H1 (cell line): ENCODE measurements around the gene IFI30. TPM values are rescaled to one million over a fixed set of nuclear protein-coding genes. Genes with fewer than 3 reads are reported as not detected.
A peak's percentile ranks its signal among the peaks of the same experiment; 100 is the strongest.

Experiments used
- CTCF ChIA-PET: fragments of 300-600 bp; sonication (Branson Sonifier 250); formaldehyde crosslinking; loops from one replicate; lab custom pipeline; 2021; ENCODE audit not compliant: partially characterized antibody; lab: Charles Lee
- POLR2A ChIA-PET: fragments of 300-600 bp; sonication (Branson Sonifier 250); formaldehyde crosslinking; loops from one replicate; lab custom pipeline; 2021; ENCODE audit warnings: inconsistent platforms; ENCODE audit not compliant: partially characterized antibody; lab: Charles Lee
- DNase-seq, 2 experiments: peaks; one replicate each; pipeline versions ENCODE4 v3.0.0 to v3.0.0-alpha.2; 2010 to 2022; ENCODE audit warnings: low spot score in 2 of 2, low read depth in 1 of 2, mixed read lengths in 1 of 2
- FAIRE-seq: peaks from 2 replicates; lab custom pipeline; 2011; peaks lifted over from hg19 to GRCh38; lab: Jason Lieb, UNC
- H2AFZ ChIP-seq: 2 replicates; pipeline ENCODE4 v1.8.1; 2012; ENCODE audit warnings: low read length, inconsistent platforms
- H2AK5ac ChIP-seq: 2 replicates; pipeline ENCODE4 v1.6.1; 2013; ENCODE audit warnings: low read depth, low read length
- H2BK120ac ChIP-seq: replicated peaks from 2 replicates; pipeline ENCODE3; 2013; ENCODE audit warnings: low read depth, low read length, inconsistent platforms
- H2BK12ac ChIP-seq: 2 replicates; pipeline ENCODE4 v1.6.1; 2013; ENCODE audit warnings: low read depth, low read length
- H2BK15ac ChIP-seq: 2 replicates; pipeline ENCODE4 v1.6.1; 2013; ENCODE audit warnings: low read length
- H2BK20ac ChIP-seq: 2 replicates; pipeline ENCODE4 v1.6.1; 2013; ENCODE audit warnings: low read length
- H2BK5ac ChIP-seq: 2 replicates; pipeline ENCODE4 v1.6.1; 2013; ENCODE audit warnings: low read depth, low read length
- H3K14ac ChIP-seq: 2 replicates; pipeline ENCODE4 v1.6.1; 2013; ENCODE audit warnings: inconsistent platforms; ENCODE audit not compliant: insufficient read length
- H3K18ac ChIP-seq: 2 replicates; pipeline ENCODE4 v1.6.1; 2013; ENCODE audit warnings: low read length; ENCODE audit errors: extremely low read depth
- H3K23ac ChIP-seq: 2 replicates; pipeline ENCODE4 v1.6.1; 2013; ENCODE audit warnings: inconsistent platforms; ENCODE audit not compliant: insufficient read length
- H3K23me2 ChIP-seq: 2 replicates; pipeline ENCODE4 v1.6.1; 2013; ENCODE audit warnings: low read depth, low read length
- H3K27ac ChIP-seq: 2 replicates; pipeline ENCODE4 v1.6.1; 2011; ENCODE audit warnings: low read depth, low read length, inconsistent platforms
- H3K27me3 ChIP-seq, 4 experiments: replicated peaks in 1 of 4; 1 replicate in 1 of 4; 2 replicates in 3 of 4; pipeline versions ENCODE4 v1.6.1 to v1.8.1; 2011 to 2013; ENCODE audit warnings: low read length in 3 of 4, mild to moderate bottlenecking in 3 of 4, inconsistent platforms in 2 of 4, mixed read lengths in 2 of 4, moderate library complexity in 1 of 4; ENCODE audit not compliant: control insufficient read depth in 3 of 4, insufficient read depth in 3 of 4; ENCODE audit errors: extremely low read depth in 1 of 4
- H3K36me3 ChIP-seq, 4 experiments: 2 replicates each; pipeline versions ENCODE4 v1.6.1 to v1.8.1; 2011 to 2013; ENCODE audit warnings: mild to moderate bottlenecking in 4 of 4, low read length in 3 of 4, moderate library complexity in 2 of 4, control low read depth in 1 of 4, inconsistent platforms in 1 of 4; ENCODE audit not compliant: insufficient read depth in 4 of 4, control insufficient read depth in 2 of 4
- H3K4ac ChIP-seq: replicated peaks from 2 replicates; pipeline ENCODE3; 2013; ENCODE audit warnings: low read length, low read depth, mixed read lengths, inconsistent platforms; ENCODE audit not compliant: insufficient read length
- H3K4me1 ChIP-seq, 4 experiments: replicated peaks in 1 of 4; 1 replicate in 1 of 4; 2 replicates in 3 of 4; pipeline versions ENCODE4 v1.6.1 to v1.8.1; 2011 to 2013; ENCODE audit warnings: low read length in 3 of 4, inconsistent platforms in 2 of 4, mixed read lengths in 1 of 4; ENCODE audit not compliant: insufficient read depth in 4 of 4, control insufficient read depth in 3 of 4
- H3K4me2 ChIP-seq, 2 experiments: 2 replicates each; pipeline versions ENCODE4 v1.6.1 to v1.8.1; 2011 to 2013; ENCODE audit warnings: low read depth in 2 of 2, low read length in 2 of 2, control low read depth in 1 of 2, inconsistent platforms in 1 of 2, mild to moderate bottlenecking in 1 of 2; ENCODE audit not compliant: insufficient read depth in 1 of 2
- H3K4me3 ChIP-seq, 4 experiments: fragments of 200-600, 300-600 bp in 1 of 4; sonication (generic), shearing (Covaris generic), sonication (Bioruptor Twin) in 1 of 4; 2 replicates each; pipeline versions ENCODE4 v1.5.1 to v1.8.1; 2011 to 2016; ENCODE audit warnings: low read length in 4 of 4, low read depth in 3 of 4, control low read depth in 2 of 4, inconsistent platforms in 2 of 4, mild to moderate bottlenecking in 2 of 4, mixed read lengths in 1 of 4, moderate library complexity in 1 of 4; ENCODE audit not compliant: insufficient read depth in 2 of 4; ENCODE audit errors: extremely low read depth in 1 of 4
- H3K56ac ChIP-seq: replicated peaks from 2 replicates; pipeline ENCODE3; 2013; ENCODE audit warnings: low read depth, mild to moderate bottlenecking, mixed read lengths, low read length, inconsistent platforms; ENCODE audit not compliant: insufficient read length
- H3K79me1 ChIP-seq: 2 replicates; pipeline ENCODE4 v1.6.1; 2013; ENCODE audit warnings: low read depth, low read length, control low read depth
- H3K79me2 ChIP-seq, 2 experiments: 2 replicates each; pipeline versions ENCODE4 v1.6.1 to v1.8.1; 2012 to 2013; ENCODE audit warnings: low read length in 2 of 2, mild to moderate bottlenecking in 2 of 2, inconsistent platforms in 1 of 2; ENCODE audit not compliant: insufficient read depth in 2 of 2, control insufficient read depth in 1 of 2
- H3K9ac ChIP-seq, 4 experiments: replicated peaks in 1 of 4; 1 replicate in 1 of 4; 2 replicates in 3 of 4; pipeline versions ENCODE4 v1.6.1 to v1.8.1; 2011 to 2013; ENCODE audit warnings: low read depth in 3 of 4, low read length in 3 of 4, control low read depth in 2 of 4, mild to moderate bottlenecking in 2 of 4, moderate library complexity in 2 of 4, inconsistent platforms in 1 of 4; ENCODE audit errors: extremely low read depth in 1 of 4
- H3K9me3 ChIP-seq, 2 experiments: 2 replicates each; pipeline versions ENCODE4 v1.6.1 to v1.8.1; 2012 to 2013; ENCODE audit warnings: mild to moderate bottlenecking in 2 of 2, moderate library complexity in 2 of 2, control low read depth in 1 of 2, inconsistent platforms in 1 of 2, low read depth in 1 of 2, low read length in 1 of 2, mixed read lengths in 1 of 2; ENCODE audit not compliant: insufficient read depth in 2 of 2
- H4K20me1 ChIP-seq, 2 experiments: replicated peaks in 1 of 2; 2 replicates each; pipeline versions ENCODE3 to v1.8.1; 2011 to 2013; ENCODE audit warnings: inconsistent platforms in 2 of 2, low read length in 2 of 2, mild to moderate bottlenecking in 1 of 2; ENCODE audit not compliant: insufficient read depth in 2 of 2, control insufficient read depth in 1 of 2
- H4K5ac ChIP-seq: 2 replicates; pipeline ENCODE4 v1.6.1; 2013; ENCODE audit warnings: low read length, low read depth, mixed read lengths, inconsistent platforms; ENCODE audit not compliant: insufficient read length
- H4K8ac ChIP-seq: 2 replicates; pipeline ENCODE4 v1.8.0; 2013; ENCODE audit warnings: mild to moderate bottlenecking, moderate library complexity, low read length, inconsistent platforms; ENCODE audit not compliant: insufficient read depth; ENCODE audit errors: extremely low read depth
- H4K91ac ChIP-seq: replicated peaks from 2 replicates; pipeline ENCODE3; 2013; ENCODE audit warnings: low read length, mixed read lengths, inconsistent platforms; ENCODE audit not compliant: insufficient read length
- CTBP2 ChIP-seq: IDR thresholded peaks from 2 replicates; pipeline ENCODE4 v1.7.0; 2011; ENCODE audit warnings: borderline replicate concordance, mild to moderate bottlenecking, moderate library complexity, mixed read lengths, low read length; ENCODE audit not compliant: insufficient read depth, insufficient read length
- POLR2AphosphoS5 ChIP-seq: IDR thresholded peaks from 2 replicates; pipeline ENCODE4 v1.6.1; 2011; ENCODE audit warnings: low read depth, low read length
- WGBS, 2 experiments: shearing (Covaris generic) in 1 of 2; methylation state at CpG; one replicate each; pipeline versions ENCODE4 v1.1.6 to v1.1.7; 2013 to 2015; ENCODE audit warnings: low lambda C conversion rate in 2 of 2, mixed read lengths in 2 of 2, inconsistent platforms in 1 of 2, low coverage in 1 of 2, missing lambda C conversion rate in 1 of 2; ENCODE audit not compliant: insufficient replicate concordance in 2 of 2, insufficient coverage in 1 of 2, insufficient read length in 1 of 2; ENCODE audit errors: extremely low coverage in 1 of 2, missing lambda C conversion rate in 1 of 2; 5-methylcytosine and 5-hydroxymethylcytosine counted together
- polyA plus RNA-seq, 7 experiments: library from polyadenylated mRNA; depleted of rRNA in 3 of 7; stranded (reverse) in 5 of 7; unstranded in 2 of 7; fragments of >200 nt in 5 of 7; fragments of 200-250 nt in 2 of 7; gene quantifications; 1 replicate in 5 of 7; 2 replicates in 1 of 7; 4 replicates in 1 of 7; pipeline versions ENCODE4 v1.2.1 to v1.2.3, GENCODE V29; 2011 to 2013; ENCODE audit warnings: missing spikeins in 2 of 7, mixed read lengths in 2 of 7
- total RNA-seq: library from RNA; stranded (reverse); fragmentation: NEBNext Ultra II Directional; extraction: Animal tissue kit (Norgen Biotek cat#: 25700); gene quantifications from 2 replicates; pipeline ENCODE4 v1.2.1, GENCODE V29; 2021

The IFI30 gene
- total and polyA plus RNA-seq, 2 of the 8 experiments (the other 6 are each of a cell fraction or from before 2014, with no cell fraction given): 28.9 to 62.4 TPM

DNA sequence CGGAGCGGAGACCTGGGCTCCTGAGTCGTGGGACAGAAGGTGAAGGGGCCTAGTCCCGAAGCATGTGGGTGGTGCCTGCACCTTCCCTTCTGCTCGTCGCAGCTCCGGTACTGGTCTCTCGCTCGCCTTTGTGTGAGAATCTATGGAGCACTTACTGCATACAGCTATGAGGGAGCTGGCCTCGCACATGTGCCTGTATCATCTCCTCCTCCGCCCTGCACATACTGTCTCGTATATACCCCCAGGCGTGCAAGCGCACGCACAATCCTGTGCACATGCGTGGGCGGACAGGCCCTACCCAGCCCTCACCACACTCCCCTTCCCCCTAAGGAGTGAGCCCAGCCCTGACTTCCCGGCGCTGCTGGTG, 12.0 kb upstream of the IFI30 start:
- peaks cover 3% of the 10 kb centered on the region for H3K23me2 ChIP-seq
- no peaks in the 10 kb centered on the region for H3K79me2 ChIP-seq
- peaks cover 0 to 10% (median 7%) of the 10 kb centered on the region in 4 experiments; a peak in 6 of 7 replicates for H3K4me1 ChIP-seq
- H2BK15ac ChIP-seq: peak overlapping the region; percentile 0; the same call in 1 of the 2 replicates
- H3K27ac ChIP-seq: no peak overlapping the region
- ChIA-PET CTCF (interaction anchor here (0.5 to 2.4 kb wide), 15 partner anchors 9 to 363 kb away, joined by 3 to 24 read pairs (median 4); no protein-coding TSS in a partner anchor), POLR2A (interaction anchor here (0.6 to 2.0 kb wide), 5 partner anchors 9 to 296 kb away, joined by 3 to 8 read pairs (median 4); no protein-coding TSS in a partner anchor)
- H3K56ac ChIP-seq: no peak overlapping the region
- DNase-seq (no peak), FAIRE-seq (no peak)
- TF ChIP-seq CTBP2 (no peak), POLR2AphosphoS5 (0 out of 2 replicates have a peak, but pooled peaks have one; percentile 22)
- peak overlapping the region in 1 of 4 experiments; percentile 27; a peak in 2 of 8 replicates for H3K4me3 ChIP-seq
- peak overlapping the region; percentile 7 to 66 for H3K4me2 ChIP-seq
- peaks cover 2 to 14% of the 10 kb centered on the region in 2 experiments for H4K20me1 ChIP-seq
- H2BK120ac ChIP-seq: no peak overlapping the region
- H4K91ac ChIP-seq: no peak overlapping the region
- H3K27me3 ChIP-seq: no peaks in the 10 kb centered on the region
- no peak overlapping the region for H4K5ac ChIP-seq
- 87% methylated on average over 11 of the region's 19 CpGs; no CpG with 5 or more reads in 1 of the 2 experiments for WGBS, 2 experiments
- no peak overlapping the region for H2BK20ac ChIP-seq
- peak overlapping the region; percentile 75; the same call in 1 of the 2 replicates for H2BK12ac ChIP-seq
- peak overlapping the region; percentile 6 for H3K4ac ChIP-seq
- H3K18ac ChIP-seq: no peak overlapping the region
- no peaks in the 10 kb centered on the region for H3K79me1 ChIP-seq
- no peak overlapping the region for H3K23ac ChIP-seq
- peaks cover 3 to 25% (median 16%) of the 10 kb centered on the region in 4 experiments; a peak in 6 of 8 replicates for H3K36me3 ChIP-seq
- no peak overlapping the region; the same call in 1 of the 2 replicates for H2AFZ ChIP-seq
- H3K9ac ChIP-seq: peak overlapping the region in 1 of 4 experiments; percentile 20; a peak in 2 of 7 replicates
- H3K9me3 ChIP-seq: no peaks in the 10 kb centered on the region
- H2BK5ac ChIP-seq: peak overlapping the region; percentile 77; the same call in 1 of the 2 replicates
- H2AK5ac ChIP-seq: no peak overlapping the region
- H4K8ac ChIP-seq: peak overlapping the region; percentile 30; the same call in 1 of the 2 replicates
- no peak overlapping the region for H3K14ac ChIP-seq
